Fibroblast of lung (primary cell): ENCODE results near the gene ZNF580. TPM values are rescaled to one million over a fixed set of nuclear protein-coding genes. Genes with fewer than 3 reads are reported as not detected.

Source experiments
- DNase-seq, 2 donors: peaks; one replicate each; pipeline versions ENCODE4 v3.0.0 to v3.0.0-alpha.2; 2010; ENCODE audit warnings: low read depth in 2 of 2
- H2AFZ ChIP-seq: 2 replicates; pipeline ENCODE4 v1.5.1; 2012; ENCODE audit warnings: low read length, control low read depth, inconsistent platforms
- H3K27ac ChIP-seq: 2 replicates; pipeline ENCODE4 v1.5.1; 2011; ENCODE audit warnings: low read length, control low read depth; ENCODE audit not compliant: insufficient read depth
- H3K27me3 ChIP-seq: 2 replicates; pipeline ENCODE4 v1.5.1; 2011; ENCODE audit warnings: mild to moderate bottlenecking, low read length; ENCODE audit not compliant: control insufficient read depth, insufficient read depth
- H3K36me3 ChIP-seq: 2 replicates; pipeline ENCODE4 v1.5.1; 2011; ENCODE audit warnings: low read length; ENCODE audit not compliant: control insufficient read depth, insufficient read depth
- H3K4me1 ChIP-seq: 2 replicates; pipeline ENCODE4 v1.5.1; 2011; ENCODE audit warnings: low read length; ENCODE audit not compliant: control insufficient read depth, insufficient read depth; ENCODE audit errors: extremely low read depth
- H3K4me2 ChIP-seq: 2 replicates; pipeline ENCODE4 v1.5.1; 2011; ENCODE audit warnings: low read length, control low read depth; ENCODE audit not compliant: insufficient read depth; ENCODE audit errors: extremely low read depth
- H3K4me3 ChIP-seq, 4 experiments: fragments of 200-600 bp in 1 of 4; sonication (generic) in 1 of 4; replicated peaks in 1 of 4; 2 replicates each; pipeline ENCODE4 v1.5.1; 2011 to 2016; ENCODE audit warnings: low read length in 4 of 4, low read depth in 3 of 4, mild to moderate bottlenecking in 3 of 4, control low read depth in 2 of 4, inconsistent platforms in 1 of 4, mixed read lengths in 1 of 4; ENCODE audit not compliant: insufficient read depth in 1 of 4; ENCODE audit errors: control extremely low read depth in 1 of 4
- H3K79me2 ChIP-seq: 2 replicates; pipeline ENCODE4 v1.5.1; 2012; ENCODE audit warnings: mild to moderate bottlenecking, low read length, inconsistent platforms; ENCODE audit not compliant: control insufficient read depth, insufficient read depth
- H3K9ac ChIP-seq: 2 replicates; pipeline ENCODE4 v1.5.1; 2011; ENCODE audit warnings: mild to moderate bottlenecking, low read length, control low read depth; ENCODE audit not compliant: insufficient read depth
- H3K9me3 ChIP-seq: 2 replicates; pipeline ENCODE4 v1.5.1; 2012; ENCODE audit warnings: low read depth, low read length; ENCODE audit not compliant: control insufficient read depth, insufficient read depth
- H4K20me1 ChIP-seq: 2 replicates; pipeline ENCODE4 v1.5.1; 2011; ENCODE audit warnings: low read length; ENCODE audit not compliant: control insufficient read depth, insufficient read depth; ENCODE audit errors: extremely low read depth
- EZH2 ChIP-seq: IDR thresholded peaks from 2 replicates; pipeline ENCODE4 v1.5.1; 2012; ENCODE audit warnings: low read length, control low read depth, mild to moderate bottlenecking; ENCODE audit errors: missing control alignments
- polyA plus RNA-seq, 2 donors: library from polyadenylated mRNA; depleted of rRNA in 1 of 2; stranded (reverse) in 1 of 2; unstranded in 1 of 2; fragments of >200 nt; gene quantifications; 2 replicates each; pipeline ENCODE4 v1.2.1, GENCODE V29; 2011 to 2012; ENCODE audit warnings: missing spikeins in 1 of 2
- total RNA-seq: library from RNA; depleted of rRNA; stranded (reverse); fragments of >200 nt; gene quantifications from 2 replicates; pipeline ENCODE4 v1.2.1, GENCODE V29; 2014
- TF ChIP-seq, protein P1 (sequence below), 2 donors: IDR thresholded peaks in 1 of 2; conservative IDR thresholded peaks in 1 of 2; 1 replicate in 1 of 2; 2 replicates in 1 of 2; pipeline ENCODE4 v1.5.1; 2011 to 2012; ENCODE audit warnings: low read length in 2 of 2, control low read depth in 1 of 2, inconsistent platforms in 1 of 2, low read depth in 1 of 2, mild to moderate bottlenecking in 1 of 2

Gene ZNF580
- total and polyA plus RNA-seq, 2 donors (not counting 1 experiment from before 2014, with no cell fraction given), result 4.1 to 7.2 TPM

DNA sequence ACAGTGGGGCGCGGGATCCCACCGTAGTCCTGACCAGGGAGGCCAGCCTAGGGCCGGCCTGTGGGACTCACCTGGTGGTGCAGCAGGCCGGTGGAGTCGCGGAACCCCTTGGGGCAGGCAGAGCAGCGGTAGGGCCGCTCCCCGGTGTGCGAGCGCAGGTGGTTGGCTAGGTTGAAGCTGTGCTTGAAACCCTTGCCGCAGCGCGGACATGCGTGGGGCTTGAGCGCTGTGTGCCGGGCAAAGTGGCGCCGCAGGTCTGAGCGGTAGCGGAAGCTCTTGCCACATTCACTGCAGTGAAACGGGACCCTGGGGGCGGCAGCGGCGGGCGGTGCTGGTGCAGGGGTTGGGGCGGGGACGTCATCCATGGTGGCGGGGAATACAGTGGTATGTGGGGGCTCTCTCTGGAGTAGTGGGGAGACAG is 43.3 kb upstream of the ZNF580 start:
- Histone ChIP-seq H4K20me1 (no peaks in the 10 kb centered on the region), H3K9ac (no peak overlapping the region), H3K27ac (no peak overlapping the region), H2AFZ (no peak overlapping the region), H3K4me1 (peaks cover 3% of the 10 kb centered on the region), H3K4me2 (no peak overlapping the region), H3K9me3 (no peaks in the 10 kb centered on the region), H3K36me3 (peaks cover 12% of the 10 kb centered on the region), H3K4me3 (no peak overlapping the region), H3K27me3 (no peaks in the 10 kb centered on the region), H3K79me2 (peaks cover 5% of the 10 kb centered on the region)
- DNase-seq, result no peak
- no peak for TF ChIP-seq EZH2
- TF ChIP-seq, protein P1, sequence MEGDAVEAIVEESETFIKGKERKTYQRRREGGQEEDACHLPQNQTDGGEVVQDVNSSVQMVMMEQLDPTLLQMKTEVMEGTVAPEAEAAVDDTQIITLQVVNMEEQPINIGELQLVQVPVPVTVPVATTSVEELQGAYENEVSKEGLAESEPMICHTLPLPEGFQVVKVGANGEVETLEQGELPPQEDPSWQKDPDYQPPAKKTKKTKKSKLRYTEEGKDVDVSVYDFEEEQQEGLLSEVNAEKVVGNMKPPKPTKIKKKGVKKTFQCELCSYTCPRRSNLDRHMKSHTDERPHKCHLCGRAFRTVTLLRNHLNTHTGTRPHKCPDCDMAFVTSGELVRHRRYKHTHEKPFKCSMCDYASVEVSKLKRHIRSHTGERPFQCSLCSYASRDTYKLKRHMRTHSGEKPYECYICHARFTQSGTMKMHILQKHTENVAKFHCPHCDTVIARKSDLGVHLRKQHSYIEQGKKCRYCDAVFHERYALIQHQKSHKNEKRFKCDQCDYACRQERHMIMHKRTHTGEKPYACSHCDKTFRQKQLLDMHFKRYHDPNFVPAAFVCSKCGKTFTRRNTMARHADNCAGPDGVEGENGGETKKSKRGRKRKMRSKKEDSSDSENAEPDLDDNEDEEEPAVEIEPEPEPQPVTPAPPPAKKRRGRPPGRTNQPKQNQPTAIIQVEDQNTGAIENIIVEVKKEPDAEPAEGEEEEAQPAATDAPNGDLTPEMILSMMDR (conservative IDR thresholded peaks at IDR 0.05 in 1 of 2, IDR thresholded peaks at IDR 0.05 in 1 of 2; ENCODE audit: low read depth in 1 of 2, low read length in 2 of 2), result no peak

DNA sequence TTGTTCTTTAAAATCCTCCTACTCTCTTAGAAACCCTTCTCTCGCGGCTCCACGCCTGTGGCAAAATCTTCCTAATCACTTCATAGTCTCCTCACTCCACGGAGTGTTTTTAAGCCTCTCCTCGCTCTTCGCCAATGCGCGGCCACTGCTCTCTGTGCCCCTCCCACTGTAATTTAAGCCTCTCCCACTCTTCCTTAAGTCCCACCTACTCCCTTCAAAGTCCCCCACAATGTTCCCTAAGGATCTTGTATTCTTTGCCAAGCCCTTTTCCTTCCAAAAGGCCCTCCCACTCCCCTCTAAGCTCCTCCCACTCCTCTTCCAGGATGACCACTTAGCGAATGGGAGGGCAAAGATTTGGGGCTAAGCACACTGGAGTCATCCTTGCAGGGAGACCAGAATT is 42.8 kb upstream of the ZNF580 start:
- TF ChIP-seq, protein P1 (conservative IDR thresholded peaks at IDR 0.05 in 1 of 2, IDR thresholded peaks at IDR 0.05 in 1 of 2; ENCODE audit: low read depth in 1 of 2, low read length in 2 of 2), result no peak
- no peak for TF ChIP-seq EZH2
- peaks cover 3% of the 10 kb centered on the region for H3K4me1 ChIP-seq
- H3K36me3 ChIP-seq, result peaks cover 13% of the 10 kb centered on the region
- no peaks in the 10 kb centered on the region for H3K27me3 ChIP-seq
- H4K20me1 ChIP-seq, result no peaks in the 10 kb centered on the region
- no peak for DNase-seq
- no peak overlapping the region for H3K4me3 ChIP-seq
- no peak overlapping the region for H3K4me2 ChIP-seq
- H2AFZ ChIP-seq, result no peak overlapping the region
- peaks cover 5% of the 10 kb centered on the region for H3K79me2 ChIP-seq
- H3K27ac ChIP-seq, result no peak overlapping the region
- no peak overlapping the region for H3K9ac ChIP-seq
- no peaks in the 10 kb centered on the region for H3K9me3 ChIP-seq

DNA sequence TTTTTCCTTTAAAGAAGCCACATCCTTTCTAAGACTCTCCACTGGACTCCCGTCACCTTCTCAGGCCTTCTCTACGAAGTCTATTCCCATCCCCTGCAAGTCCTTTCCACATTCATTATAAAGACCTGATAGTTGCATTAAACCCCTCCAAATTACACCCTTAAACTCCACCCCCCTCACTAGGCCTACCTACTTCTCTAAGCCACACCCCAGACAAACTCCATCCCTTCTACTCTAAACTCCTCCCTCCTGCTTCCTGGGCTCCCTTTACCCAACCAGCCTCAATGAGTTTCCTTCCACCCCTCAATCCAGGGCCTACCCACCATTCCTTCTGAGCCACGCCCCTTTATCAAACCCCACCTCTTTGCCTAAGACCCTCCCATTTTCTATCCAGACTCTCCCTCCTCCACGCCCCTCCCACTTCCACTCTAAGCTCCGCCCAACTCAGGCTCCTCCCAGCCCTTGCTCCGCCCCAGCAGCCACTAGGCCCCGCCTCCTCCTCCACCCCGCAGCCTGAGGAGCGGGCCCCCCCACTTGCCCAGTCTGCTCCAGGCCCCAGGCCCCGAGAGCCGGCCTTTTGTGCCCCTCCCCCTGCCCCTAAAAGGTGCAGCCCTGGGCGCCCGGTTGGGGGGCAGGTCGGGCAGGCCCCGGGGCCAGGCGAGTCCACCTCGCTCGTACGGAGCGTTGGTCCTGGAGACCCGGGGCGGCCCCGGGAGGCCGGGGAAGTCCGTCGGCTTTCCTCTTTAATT is 41.9 kb upstream of the ZNF580 start:
- peak overlapping the region; percentile 70 to 82 (median 76) for H3K4me3 ChIP-seq
- no peak for TF ChIP-seq EZH2
- TF ChIP-seq, protein P1 (conservative IDR thresholded peaks at IDR 0.05 in 1 of 2, IDR thresholded peaks at IDR 0.05 in 1 of 2; ENCODE audit: low read depth in 1 of 2, low read length in 2 of 2), result no peak
- peaks cover 10% of the 10 kb centered on the region for H3K36me3 ChIP-seq
- no peaks in the 10 kb centered on the region for H3K9me3 ChIP-seq
- no peaks in the 10 kb centered on the region for H3K27me3 ChIP-seq
- H3K79me2 ChIP-seq, result peaks cover 5% of the 10 kb centered on the region
- H3K4me1 ChIP-seq, result peaks cover 3% of the 10 kb centered on the region
- H3K4me2 ChIP-seq, result peak overlapping the region; percentile 59
- H3K9ac ChIP-seq, result peak overlapping the region; percentile 86
- H3K27ac ChIP-seq, result peak overlapping the region; percentile 95
- no peaks in the 10 kb centered on the region for H4K20me1 ChIP-seq
- H2AFZ ChIP-seq, result peak overlapping the region; percentile 23
- peak; percentile 87 to 98 for DNase-seq
